ENCODE measurements around the gene VTI1A. TPM values are rescaled to one million over a fixed set of nuclear protein-coding genes. Genes with fewer than 3 reads are reported as not detected.

The VTI1A gene
- polyA plus RNA-seq, 1 donor from 2014 or later: 28.7 TPM

DNA sequence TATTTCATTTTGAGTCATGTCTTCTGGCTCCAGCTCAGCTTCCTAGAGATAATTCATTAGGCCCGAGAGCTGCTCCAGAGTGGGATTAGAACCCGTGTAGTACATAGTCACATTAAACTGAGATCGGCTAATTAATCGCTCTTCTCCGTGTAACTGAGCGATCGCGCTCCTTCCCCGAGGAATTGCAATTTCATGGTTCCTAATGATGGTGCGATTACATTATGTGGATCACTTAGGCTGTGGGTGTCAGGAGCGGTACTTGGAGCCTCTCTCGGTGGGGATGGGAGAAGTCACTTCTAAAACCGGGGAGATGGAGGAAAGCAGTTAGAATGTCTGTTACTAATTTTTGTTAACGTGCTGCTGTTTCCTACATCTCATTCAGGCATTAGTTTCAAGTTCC lies 380.1 kb downstream of the VTI1A start:
- Histone ChIP-seq H3K27me3 (ENCODE audit: insufficient read depth, low read depth, low read length) (no peaks in the 10 kb centered on the region), H3K79me2 (replicated peaks; ENCODE audit: insufficient read depth, low read length) (no peaks in the 10 kb centered on the region), H3F3A (ENCODE audit: insufficient read depth, low read length, poor library complexity, severe bottlenecking) (no peaks in the 10 kb centered on the region), H3K4me3 (ENCODE audit: low read length) (no peak overlapping the region), H3K36me3 (ENCODE audit: insufficient read depth, low read length) (no peaks in the 10 kb centered on the region), H3K9ac (ENCODE audit: low read length) (no peak overlapping the region), H2AFZ (ENCODE audit: low read depth, low read length) (no peak overlapping the region), H3K27ac (ENCODE audit: low read length) (no peak overlapping the region), H4K20me1 (ENCODE audit: insufficient read depth) (no peaks in the 10 kb centered on the region), H3K4me2 (ENCODE audit: low read length) (no peak overlapping the region), H3K9me2 (ENCODE audit: insufficient read depth, low read length) (no peaks in the 10 kb centered on the region), H3K9me3 (ENCODE audit: low read length) (no peaks in the 10 kb centered on the region)
- no peak for TF ChIP-seq TAF1 (IDR thresholded peaks at IDR 0.05; ENCODE audit: low read depth)
- no peak for TF ChIP-seq SMC3 (conservative IDR thresholded peaks at IDR 0.05; ENCODE audit: poor library complexity)
- TF ChIP-seq, protein P1, sequence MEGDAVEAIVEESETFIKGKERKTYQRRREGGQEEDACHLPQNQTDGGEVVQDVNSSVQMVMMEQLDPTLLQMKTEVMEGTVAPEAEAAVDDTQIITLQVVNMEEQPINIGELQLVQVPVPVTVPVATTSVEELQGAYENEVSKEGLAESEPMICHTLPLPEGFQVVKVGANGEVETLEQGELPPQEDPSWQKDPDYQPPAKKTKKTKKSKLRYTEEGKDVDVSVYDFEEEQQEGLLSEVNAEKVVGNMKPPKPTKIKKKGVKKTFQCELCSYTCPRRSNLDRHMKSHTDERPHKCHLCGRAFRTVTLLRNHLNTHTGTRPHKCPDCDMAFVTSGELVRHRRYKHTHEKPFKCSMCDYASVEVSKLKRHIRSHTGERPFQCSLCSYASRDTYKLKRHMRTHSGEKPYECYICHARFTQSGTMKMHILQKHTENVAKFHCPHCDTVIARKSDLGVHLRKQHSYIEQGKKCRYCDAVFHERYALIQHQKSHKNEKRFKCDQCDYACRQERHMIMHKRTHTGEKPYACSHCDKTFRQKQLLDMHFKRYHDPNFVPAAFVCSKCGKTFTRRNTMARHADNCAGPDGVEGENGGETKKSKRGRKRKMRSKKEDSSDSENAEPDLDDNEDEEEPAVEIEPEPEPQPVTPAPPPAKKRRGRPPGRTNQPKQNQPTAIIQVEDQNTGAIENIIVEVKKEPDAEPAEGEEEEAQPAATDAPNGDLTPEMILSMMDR (IDR thresholded peaks at IDR 0.05; ENCODE audit: poor library complexity, severe bottlenecking): no peak
- no peak for TF ChIP-seq EZH2 (IDR thresholded peaks at IDR 0.05; ENCODE audit: borderline replicate concordance, insufficient read depth, low read length, poor library complexity, severe bottlenecking)
- TF ChIP-seq REST (IDR thresholded peaks at IDR 0.05; ENCODE audit: borderline replicate concordance): no peak
- no peak for TF ChIP-seq POLR2AphosphoS5 (IDR thresholded peaks at IDR 0.05)
- no peak for TF ChIP-seq EP300 (conservative IDR thresholded peaks at IDR 0.05; ENCODE audit: poor library complexity, severe bottlenecking)
- TF ChIP-seq RAD21 (conservative IDR thresholded peaks at IDR 0.05): no peak
- no peak for TF ChIP-seq MXI1 (conservative IDR thresholded peaks at IDR 0.05; ENCODE audit: poor library complexity, severe bottlenecking)

DNA sequence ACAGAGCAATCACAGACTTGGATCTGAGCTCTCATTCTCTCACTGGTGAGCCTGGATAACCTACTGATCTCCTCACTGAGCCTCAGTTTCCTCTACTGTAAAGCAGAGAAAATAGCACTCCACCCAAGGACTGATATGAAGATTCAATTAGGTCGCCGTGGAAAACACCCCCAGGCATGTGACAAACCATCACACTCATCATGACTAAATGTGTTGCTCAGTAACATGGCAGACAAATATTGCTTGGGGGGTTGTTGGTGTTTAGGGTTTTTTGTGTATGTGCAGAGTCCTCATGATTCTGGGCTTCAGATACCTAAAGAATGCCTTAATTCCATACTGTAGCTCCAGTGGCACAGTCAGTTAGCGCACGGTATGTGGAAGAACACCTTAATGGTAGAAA lies 380.9 kb downstream of the VTI1A start:
- H4K20me1 ChIP-seq (ENCODE audit: insufficient read depth): no peaks in the 10 kb centered on the region
- no peak overlapping the region for H3K4me2 ChIP-seq (ENCODE audit: low read length)
- H3K9ac ChIP-seq (ENCODE audit: low read length): no peak overlapping the region
- no peaks in the 10 kb centered on the region for H3K36me3 ChIP-seq (ENCODE audit: insufficient read depth, low read length)
- no peaks in the 10 kb centered on the region for H3K9me3 ChIP-seq (ENCODE audit: low read length)
- no peak overlapping the region for H3K27ac ChIP-seq (ENCODE audit: low read length)
- H3K79me2 ChIP-seq (replicated peaks; ENCODE audit: insufficient read depth, low read length): no peaks in the 10 kb centered on the region
- no peak overlapping the region for H2AFZ ChIP-seq (ENCODE audit: low read depth, low read length)
- no peak overlapping the region for H3K4me3 ChIP-seq (ENCODE audit: low read length)
- no peaks in the 10 kb centered on the region for H3F3A ChIP-seq (ENCODE audit: insufficient read depth, low read length, poor library complexity, severe bottlenecking)
- H3K9me2 ChIP-seq (ENCODE audit: insufficient read depth, low read length): no peaks in the 10 kb centered on the region
- no peak for TF ChIP-seq TAF1 (IDR thresholded peaks at IDR 0.05; ENCODE audit: low read depth)
- H3K27me3 ChIP-seq (ENCODE audit: insufficient read depth, low read depth, low read length): no peaks in the 10 kb centered on the region

- TF ChIP-seq EZH2 (IDR thresholded peaks at IDR 0.05; ENCODE audit: borderline replicate concordance, insufficient read depth, low read length, poor library complexity, severe bottlenecking) (no peak), REST (IDR thresholded peaks at IDR 0.05; ENCODE audit: borderline replicate concordance) (no peak), EP300 (conservative IDR thresholded peaks at IDR 0.05; ENCODE audit: poor library complexity, severe bottlenecking) (no peak), POLR2AphosphoS5 (IDR thresholded peaks at IDR 0.05) (no peak), TAF1 (IDR thresholded peaks at IDR 0.05; ENCODE audit: low read depth) (no peak), MXI1 (conservative IDR thresholded peaks at IDR 0.05; ENCODE audit: poor library complexity, severe bottlenecking) (no peak), SMC3 (conservative IDR thresholded peaks at IDR 0.05; ENCODE audit: poor library complexity) (no peak), RAD21 (conservative IDR thresholded peaks at IDR 0.05) (no peak)
- TF ChIP-seq, protein P1 (IDR thresholded peaks at IDR 0.05; ENCODE audit: poor library complexity, severe bottlenecking): no peak
- no peak overlapping the region for H3K9ac ChIP-seq (ENCODE audit: low read length)
- H3F3A ChIP-seq (ENCODE audit: insufficient read depth, low read length, poor library complexity, severe bottlenecking): no peaks in the 10 kb centered on the region
- no peaks in the 10 kb centered on the region for H3K79me2 ChIP-seq (replicated peaks; ENCODE audit: insufficient read depth, low read length)
- H3K9me3 ChIP-seq (ENCODE audit: low read length): no peaks in the 10 kb centered on the region
- no peak overlapping the region for H3K27ac ChIP-seq (ENCODE audit: low read length)
- H3K36me3 ChIP-seq (ENCODE audit: insufficient read depth, low read length): no peaks in the 10 kb centered on the region
- H3K9me2 ChIP-seq (ENCODE audit: insufficient read depth, low read length): no peaks in the 10 kb centered on the region
- H3K27me3 ChIP-seq (ENCODE audit: insufficient read depth, low read depth, low read length): no peaks in the 10 kb centered on the region
- H2AFZ ChIP-seq (ENCODE audit: low read depth, low read length): no peak overlapping the region
- H3K4me3 ChIP-seq (ENCODE audit: low read length): no peak overlapping the region
- H3K4me2 ChIP-seq (ENCODE audit: low read length): no peak overlapping the region
- no peaks in the 10 kb centered on the region for H4K20me1 ChIP-seq (ENCODE audit: insufficient read depth)
Observed at GRCh38 chr10:112831859-112832258, 384.8 kb downstream of the VTI1A start.
